Measurements from ENCODE around the gene VAMP5.

- no peak for TF ChIP-seq CTCF (IDR thresholded peaks at IDR 0.05 in 2 of 3, conservative IDR thresholded peaks at IDR 0.05 in 1 of 3; ENCODE audit: borderline replicate concordance in 1 of 3, insufficient read depth in 1 of 3, low read depth in 2 of 3, low read length in 2 of 3)
- TF ChIP-seq, protein P1, sequence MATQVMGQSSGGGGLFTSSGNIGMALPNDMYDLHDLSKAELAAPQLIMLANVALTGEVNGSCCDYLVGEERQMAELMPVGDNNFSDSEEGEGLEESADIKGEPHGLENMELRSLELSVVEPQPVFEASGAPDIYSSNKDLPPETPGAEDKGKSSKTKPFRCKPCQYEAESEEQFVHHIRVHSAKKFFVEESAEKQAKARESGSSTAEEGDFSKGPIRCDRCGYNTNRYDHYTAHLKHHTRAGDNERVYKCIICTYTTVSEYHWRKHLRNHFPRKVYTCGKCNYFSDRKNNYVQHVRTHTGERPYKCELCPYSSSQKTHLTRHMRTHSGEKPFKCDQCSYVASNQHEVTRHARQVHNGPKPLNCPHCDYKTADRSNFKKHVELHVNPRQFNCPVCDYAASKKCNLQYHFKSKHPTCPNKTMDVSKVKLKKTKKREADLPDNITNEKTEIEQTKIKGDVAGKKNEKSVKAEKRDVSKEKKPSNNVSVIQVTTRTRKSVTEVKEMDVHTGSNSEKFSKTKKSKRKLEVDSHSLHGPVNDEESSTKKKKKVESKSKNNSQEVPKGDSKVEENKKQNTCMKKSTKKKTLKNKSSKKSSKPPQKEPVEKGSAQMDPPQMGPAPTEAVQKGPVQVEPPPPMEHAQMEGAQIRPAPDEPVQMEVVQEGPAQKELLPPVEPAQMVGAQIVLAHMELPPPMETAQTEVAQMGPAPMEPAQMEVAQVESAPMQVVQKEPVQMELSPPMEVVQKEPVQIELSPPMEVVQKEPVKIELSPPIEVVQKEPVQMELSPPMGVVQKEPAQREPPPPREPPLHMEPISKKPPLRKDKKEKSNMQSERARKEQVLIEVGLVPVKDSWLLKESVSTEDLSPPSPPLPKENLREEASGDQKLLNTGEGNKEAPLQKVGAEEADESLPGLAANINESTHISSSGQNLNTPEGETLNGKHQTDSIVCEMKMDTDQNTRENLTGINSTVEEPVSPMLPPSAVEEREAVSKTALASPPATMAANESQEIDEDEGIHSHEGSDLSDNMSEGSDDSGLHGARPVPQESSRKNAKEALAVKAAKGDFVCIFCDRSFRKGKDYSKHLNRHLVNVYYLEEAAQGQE (IDR thresholded peaks at IDR 0.05; ENCODE audit: low read depth), result no peak
- no peak for TF ChIP-seq ZNF274 (IDR thresholded peaks at IDR 0.05; ENCODE audit: low read depth, low read length)
- TF ChIP-seq JUND (IDR thresholded peaks at IDR 0.05), result no peak
- no peak for TF ChIP-seq POLR2A (IDR thresholded peaks at IDR 0.05; ENCODE audit: borderline replicate concordance, extremely low read depth, insufficient read depth, insufficient read length)
- TF ChIP-seq EZH2 (IDR thresholded peaks at IDR 0.05), result no peak
- TF ChIP-seq, protein P2, sequence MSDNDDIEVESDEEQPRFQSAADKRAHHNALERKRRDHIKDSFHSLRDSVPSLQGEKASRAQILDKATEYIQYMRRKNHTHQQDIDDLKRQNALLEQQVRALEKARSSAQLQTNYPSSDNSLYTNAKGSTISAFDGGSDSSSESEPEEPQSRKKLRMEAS (IDR thresholded peaks at IDR 0.05), result no peak
- no peak for TF ChIP-seq SIN3A (IDR thresholded peaks at IDR 0.05; ENCODE audit: low read depth)
- no peak for TF ChIP-seq EZH2phosphoT487 (IDR thresholded peaks at IDR 0.05; ENCODE audit: borderline replicate concordance)
- no peak for TF ChIP-seq ZFX (IDR thresholded peaks at IDR 0.05)
- TF ChIP-seq, protein P3, sequence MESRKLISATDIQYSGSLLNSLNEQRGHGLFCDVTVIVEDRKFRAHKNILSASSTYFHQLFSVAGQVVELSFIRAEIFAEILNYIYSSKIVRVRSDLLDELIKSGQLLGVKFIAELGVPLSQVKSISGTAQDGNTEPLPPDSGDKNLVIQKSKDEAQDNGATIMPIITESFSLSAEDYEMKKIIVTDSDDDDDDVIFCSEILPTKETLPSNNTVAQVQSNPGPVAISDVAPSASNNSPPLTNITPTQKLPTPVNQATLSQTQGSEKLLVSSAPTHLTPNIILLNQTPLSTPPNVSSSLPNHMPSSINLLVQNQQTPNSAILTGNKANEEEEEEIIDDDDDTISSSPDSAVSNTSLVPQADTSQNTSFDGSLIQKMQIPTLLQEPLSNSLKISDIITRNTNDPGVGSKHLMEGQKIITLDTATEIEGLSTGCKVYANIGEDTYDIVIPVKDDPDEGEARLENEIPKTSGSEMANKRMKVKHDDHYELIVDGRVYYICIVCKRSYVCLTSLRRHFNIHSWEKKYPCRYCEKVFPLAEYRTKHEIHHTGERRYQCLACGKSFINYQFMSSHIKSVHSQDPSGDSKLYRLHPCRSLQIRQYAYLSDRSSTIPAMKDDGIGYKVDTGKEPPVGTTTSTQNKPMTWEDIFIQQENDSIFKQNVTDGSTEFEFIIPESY (IDR thresholded peaks at IDR 0.05; ENCODE audit: extremely low read depth, insufficient replicate concordance, low read length), result no peak
- TF ChIP-seq, protein P4, sequence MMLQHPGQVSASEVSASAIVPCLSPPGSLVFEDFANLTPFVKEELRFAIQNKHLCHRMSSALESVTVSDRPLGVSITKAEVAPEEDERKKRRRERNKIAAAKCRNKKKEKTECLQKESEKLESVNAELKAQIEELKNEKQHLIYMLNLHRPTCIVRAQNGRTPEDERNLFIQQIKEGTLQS (IDR thresholded peaks at IDR 0.05), result no peak
These were observed 26.1 kb upstream of the VAMP5 start for GRCh38 chr2:85558160-85558559.

Measured in HCT116 (cell line).